K562 (cell line): ENCODE results near the gene BPIFB2. TPM values are rescaled to one million over a fixed set of nuclear protein-coding genes. Genes with fewer than 3 reads are reported as not detected.

ENCODE experiments used
- ATAC-seq: fragments of 200-7000 bp; cut with Tn5 transposase; 3 replicates; pipeline ENCODE4 v1.9.1; 2020; ENCODE audit warnings: moderate library complexity
- BruUV-seq: library from RNA; stranded (reverse); fragments of 400-500 nt; replicated peaks from 2 replicates; lab custom pipeline; 2021; lab: Mats Ljungman, UMichigan
- CTCF ChIA-PET: fragments of 300-600 bp; formaldehyde crosslinking; extraction: SDS; loops from one replicate; lab custom pipeline; 2021; ENCODE audit warnings: low intra/inter-chr PET ratio; lab: Yijun Ruan, JAX
- POLR2A ChIA-PET: fragments of 300-600, 350-650 bp; sonication (Branson Sonifier 250); formaldehyde crosslinking; extraction: SDS; loops from one replicate; lab custom pipeline; 2021; ENCODE audit warnings: antibody characterized with exemption, inconsistent platforms; lab: Yijun Ruan, JAX
- DNase-seq, 4 experiments: peaks; one replicate each; pipeline versions ENCODE4 v3.0.0 to v3.0.0-alpha.2; 2011 to 2018; ENCODE audit warnings: low spot score in 3 of 4, mixed read lengths in 3 of 4; ENCODE audit errors: extremely low read depth in 1 of 4
- FAIRE-seq: peaks from 2 replicates; lab custom pipeline; 2011; peaks lifted over from hg19 to GRCh38; lab: Jason Lieb, UNC
- H2AFZ ChIP-seq: 2 replicates; pipeline ENCODE4 v1.6.0; 2011; ENCODE audit warnings: low read depth, low read length, control low read depth, inconsistent platforms
- H3K27ac ChIP-seq: fragments of 200-600 bp; 3 replicates; pipeline ENCODE4 v1.8.0; 2011; ENCODE audit warnings: low read depth, mild to moderate bottlenecking, control low read depth, inconsistent platforms, low read length, moderate library complexity, mixed read lengths; ENCODE audit errors: extremely low read depth
- H3K27me3 ChIP-seq, 2 experiments: fragments of 300-600 bp in 1 of 2; 2 replicates in 1 of 2; 3 replicates in 1 of 2; pipeline versions ENCODE4 v1.6.0 to v1.8.0; 2011; ENCODE audit warnings: inconsistent platforms in 2 of 2, low read length in 2 of 2, mild to moderate bottlenecking in 1 of 2, mixed read lengths in 1 of 2, moderate library complexity in 1 of 2; ENCODE audit not compliant: control insufficient read depth in 2 of 2, insufficient read depth in 2 of 2
- H3K36me3 ChIP-seq: fragments of 300-600 bp; 3 replicates; pipeline ENCODE4 v1.8.0; 2011; ENCODE audit warnings: mild to moderate bottlenecking, low read length, inconsistent platforms; ENCODE audit not compliant: control insufficient read depth, insufficient read depth
- H3K4me1 ChIP-seq, 2 experiments: fragments of 200-600 bp in 1 of 2; replicated peaks in 1 of 2; 2 replicates in 1 of 2; 3 replicates in 1 of 2; pipeline versions ENCODE4 v1.5.1 to v1.8.0; 2011; ENCODE audit warnings: inconsistent platforms in 2 of 2, low read length in 2 of 2, mild to moderate bottlenecking in 1 of 2, mixed read lengths in 1 of 2, moderate library complexity in 1 of 2; ENCODE audit not compliant: control insufficient read depth in 2 of 2, insufficient read depth in 2 of 2
- H3K4me2 ChIP-seq: 2 replicates; pipeline ENCODE4 v1.6.1; 2011; ENCODE audit warnings: low read length, control low read depth, inconsistent platforms, mixed read lengths; ENCODE audit not compliant: insufficient read depth
- H3K4me3 ChIP-seq: fragments of 200-600 bp; sonication (generic), shearing (Covaris generic); 2 replicates; pipeline ENCODE4 v1.5.1; 2016; ENCODE audit warnings: control low read depth, inconsistent platforms
- H3K79me2 ChIP-seq: fragments of 200-600 bp; 3 replicates; pipeline ENCODE4 v1.8.0; 2011; ENCODE audit warnings: low read length, inconsistent platforms; ENCODE audit not compliant: control insufficient read depth, insufficient read depth
- H3K9ac ChIP-seq, 2 experiments: 2 replicates each; pipeline versions ENCODE4 v1.6.0 to v1.6.1; 2011; ENCODE audit warnings: low read depth in 2 of 2, low read length in 2 of 2, control low read depth in 1 of 2, inconsistent platforms in 1 of 2, mild to moderate bottlenecking in 1 of 2, mixed read lengths in 1 of 2; ENCODE audit not compliant: insufficient read depth in 1 of 2
- H3K9me1 ChIP-seq: one replicate; pipeline ENCODE4 v1.6.0; 2011; ENCODE audit warnings: inconsistent platforms, mild to moderate bottlenecking, low read length, moderate library complexity; ENCODE audit not compliant: control insufficient read depth, insufficient read depth
- H3K9me3 ChIP-seq: replicated peaks from 2 replicates; pipeline ENCODE4 v1.5.1; 2011; ENCODE audit warnings: low read depth, low read length, inconsistent platforms; ENCODE audit not compliant: control insufficient read depth, insufficient read depth
- H4K20me1 ChIP-seq: replicated peaks from 2 replicates; pipeline ENCODE4 v1.6.1; 2011; ENCODE audit warnings: low read length, inconsistent platforms, mixed read lengths; ENCODE audit not compliant: control insufficient read depth, insufficient read depth
- CBFA2T3 ChIP-seq: fragments of 450-650 bp; IDR thresholded peaks from 2 replicates; pipeline ENCODE4 v1.6.1; 2017
- FOXA3 ChIP-seq, 2 experiments: fragments of 450-650 bp in 1 of 2; sonication (generic) in 1 of 2; formaldehyde crosslinking; IDR thresholded peaks in 1 of 2; conservative IDR thresholded peaks in 1 of 2; 2 replicates each; pipeline versions ENCODE4 v1.4.0 to v1.8.0; 2020 to 2022; ENCODE audit warnings: mild to moderate bottlenecking in 2 of 2, missing genetic modification reagents in 1 of 2
- GATA2 ChIP-seq: sonication (generic); formaldehyde crosslinking; IDR thresholded peaks from 2 replicates; pipeline ENCODE4 v1.4.0; 2020; ENCODE audit warnings: mild to moderate bottlenecking, missing genetic modification reagents
- NFE2L1 ChIP-seq: fragments of 450-650 bp; IDR thresholded peaks from 2 replicates; pipeline ENCODE4 v1.6.1; 2016; ENCODE audit warnings: missing genetic modification characterization, low read depth, mild to moderate bottlenecking, missing compliant biosample characterization, moderate library complexity, borderline replicate concordance
- RCOR1 ChIP-seq, 2 experiments: IDR thresholded peaks; 2 replicates each; pipeline ENCODE4 v1.6.1; 2012; ENCODE audit warnings: low read depth in 2 of 2, low read length in 2 of 2, borderline replicate concordance in 1 of 2, improper control_type of control experiment in 1 of 2
- TEAD1 ChIP-seq, 2 experiments: fragments of 450-650 bp in 1 of 2; sonication (generic) in 1 of 2; formaldehyde crosslinking; IDR thresholded peaks; 2 replicates each; pipeline versions ENCODE4 v1.4.0 to v1.8.0; 2020 to 2022; ENCODE audit warnings: mild to moderate bottlenecking in 2 of 2, missing genetic modification reagents in 1 of 2
- ZNF324 ChIP-seq: fragments of 250-450 bp; sonication (Bioruptor Pico); IDR thresholded peaks from 2 replicates; pipeline ENCODE4 v1.4.0; 2020; ENCODE audit warnings: mild to moderate bottlenecking
- WGBS: fragments of 100-300 bp; shearing (Covaris generic); methylation state at CpG from one replicate; pipeline ENCODE4 v1.1.6; 2016; ENCODE audit warnings: low coverage, mixed read lengths; ENCODE audit not compliant: insufficient coverage; ENCODE audit errors: missing lambda C conversion rate; 5-methylcytosine and 5-hydroxymethylcytosine counted together
- in situ Hi-C: fragments of 300-500 bp; cut with MboI; formaldehyde crosslinking; loops from 4 replicates; pipeline ENCODE4 v1.15.0; 2018; ENCODE audit warnings: inconsistent platforms, mixed read lengths
- intact Hi-C: fragments of 100-400 bp; cut with micrococcal nuclease; formaldehyde crosslinking; loops from 2 replicates; pipeline ENCODE4 v1.14.2; 2022
- polyA plus RNA-seq, 8 experiments: library from polyadenylated mRNA; depleted of rRNA in 4 of 8; stranded (reverse) in 5 of 8; unstranded in 3 of 8; fragments of >200 nt; fragmentation: Nextera tagmentation in 2 of 8; fragmentation: Illumina TruSeq in 1 of 8; extraction: Ambion mirVana in 2 of 8; extraction: Trizol in 1 of 8; gene quantifications; 2 replicates each; pipeline versions ENCODE4 v1.2.1 to v1.2.3, GENCODE V29; 2011 to 2014; ENCODE audit warnings: inconsistent platforms in 1 of 8, missing spikeins in 1 of 8
- total RNA-seq, 7 experiments: library from RNA; depleted of rRNA in 6 of 7; stranded (reverse); fragments of >200 nt in 6 of 7; fragmentation: Illumina TruSeq in 2 of 7; extraction: Trizol in 2 of 7; gene quantifications; 2 replicates each; pipeline versions ENCODE4 v1.2.1 to v1.2.3, GENCODE V29; 2011 to 2021; ENCODE audit warnings: low replicate concordance in 1 of 7
- TF ChIP-seq, protein P1 (sequence below), 2 experiments: IDR thresholded peaks; 2 replicates each; pipeline ENCODE4 v1.6.1; 2012; ENCODE audit warnings: improper control_type of control experiment in 2 of 2, low read depth in 2 of 2, low read length in 2 of 2, borderline replicate concordance in 1 of 2
- TF ChIP-seq, protein P2 (sequence below): IDR thresholded peaks from 2 replicates; pipeline ENCODE4 v1.6.1; 2011; ENCODE audit warnings: borderline replicate concordance, low read depth, mild to moderate bottlenecking, moderate library complexity, low read length; ENCODE audit not compliant: insufficient read depth, poor library complexity, severe bottlenecking
- TF ChIP-seq, protein P3 (sequence below): sonication (generic); formaldehyde crosslinking; IDR thresholded peaks from 2 replicates; pipeline ENCODE4 v1.8.0; 2022; ENCODE audit warnings: missing genetic modification reagents, mild to moderate bottlenecking, moderate library complexity, borderline replicate concordance
- TF ChIP-seq, protein P4 (sequence below), 3 experiments: IDR thresholded peaks in 2 of 3; conservative IDR thresholded peaks in 1 of 3; 2 replicates each; pipeline ENCODE4 v1.5.1; 2011 to 2012; ENCODE audit warnings: low read length in 3 of 3, mild to moderate bottlenecking in 3 of 3, control low read depth in 2 of 3, improper control_type of control experiment in 1 of 3, inconsistent platforms in 1 of 3, low read depth in 1 of 3, mixed read lengths in 1 of 3, moderate library complexity in 1 of 3; ENCODE audit not compliant: insufficient read depth in 2 of 3

The BPIFB2 gene
- total and polyA plus RNA-seq, 9 of the 15 experiments (the other 6 are each of a cell fraction or from before 2014, with no cell fraction given), result not detected

DNA sequence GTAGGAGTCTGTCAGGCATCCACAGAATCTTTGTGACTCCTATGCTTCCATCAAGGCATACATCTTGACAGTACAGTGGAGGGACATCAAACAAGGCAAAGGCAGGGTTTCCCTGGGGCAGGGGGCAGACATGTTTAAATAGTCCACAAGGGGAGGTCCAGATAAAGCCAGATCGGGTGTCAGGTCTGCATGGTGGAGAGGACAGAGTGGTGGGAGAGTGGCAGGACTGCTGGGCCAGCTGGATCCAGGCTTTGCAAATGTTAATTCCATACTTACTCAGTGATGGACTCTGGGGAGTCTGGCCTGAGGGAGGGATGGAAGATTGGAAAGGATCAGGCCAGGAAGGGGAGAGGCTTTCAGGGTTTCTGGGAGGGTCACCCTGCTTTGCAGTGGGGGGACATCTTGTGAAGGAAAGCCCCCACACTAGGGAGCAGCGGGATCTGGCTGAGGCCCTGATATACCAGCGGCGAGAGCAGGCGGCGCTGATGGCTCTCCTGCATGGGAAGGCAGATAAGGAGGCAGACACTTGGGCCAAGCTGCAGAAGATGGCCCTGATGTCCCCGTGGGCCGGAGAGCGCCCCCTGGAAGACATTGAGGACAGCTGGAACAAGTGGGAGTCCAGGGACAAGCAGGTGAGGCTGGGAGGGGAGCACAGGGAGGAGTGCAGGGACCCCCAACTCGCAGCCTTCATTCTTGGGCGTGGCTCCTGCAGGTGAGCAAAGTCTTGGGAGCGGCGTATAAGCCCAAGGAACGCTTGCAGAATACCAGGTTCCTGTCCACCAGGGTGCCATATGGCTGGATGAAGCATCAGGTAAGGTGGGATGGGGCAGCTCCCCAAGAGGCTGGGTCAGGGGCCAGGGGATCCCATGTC is 47.9 kb upstream of the BPIFB2 start:
- FAIRE-seq (no peak), DNase-seq (peak; percentile 28 to 66 (median 46)), ATAC-seq (peak; percentile 95)
- H3K4me2 ChIP-seq, result no peak overlapping the region
- no peak overlapping the region for H3K27ac ChIP-seq
- no peaks in the 10 kb centered on the region for H3K9me1 ChIP-seq
- no TSS peak for BruUV-seq
- WGBS, result under 1% methylated on average over 13 of the region's 14 CpGs
- H4K20me1 ChIP-seq, result peaks cover 7% of the 10 kb centered on the region; the same call in 1 of the 2 replicates
- peaks cover 11 to 29% of the 10 kb centered on the region in 2 experiments; a peak in 4 of 5 replicates for H3K27me3 ChIP-seq
- H3K4me1 ChIP-seq, result peaks cover 0 to 7% of the 10 kb centered on the region in 2 experiments; a peak in 1 of 5 replicates
- H3K4me3 ChIP-seq, result no peak overlapping the region
- no peaks in the 10 kb centered on the region; the same call in 1 of the 2 replicates for H3K9me3 ChIP-seq
- no peak overlapping the region for H2AFZ ChIP-seq
- POLR2A ChIA-PET, result interaction anchor here (1.2 to 1.3 kb wide), 2 partner anchors 9 to 13 kb away, joined by 3 to 5 read pairs; no protein-coding TSS in a partner anchor
- intact Hi-C loops (loop anchor here (1.0 kb wide), 1 partner anchor 53 kb away; no protein-coding TSS in a partner anchor), in situ Hi-C loops (no loop called here)
- no peak overlapping the region for H3K9ac ChIP-seq
- no peaks in the 10 kb centered on the region for H3K79me2 ChIP-seq
- CTCF ChIA-PET, result no interaction called here
- H3K36me3 ChIP-seq, result no peaks in the 10 kb centered on the region
- TF ChIP-seq, protein P1, sequence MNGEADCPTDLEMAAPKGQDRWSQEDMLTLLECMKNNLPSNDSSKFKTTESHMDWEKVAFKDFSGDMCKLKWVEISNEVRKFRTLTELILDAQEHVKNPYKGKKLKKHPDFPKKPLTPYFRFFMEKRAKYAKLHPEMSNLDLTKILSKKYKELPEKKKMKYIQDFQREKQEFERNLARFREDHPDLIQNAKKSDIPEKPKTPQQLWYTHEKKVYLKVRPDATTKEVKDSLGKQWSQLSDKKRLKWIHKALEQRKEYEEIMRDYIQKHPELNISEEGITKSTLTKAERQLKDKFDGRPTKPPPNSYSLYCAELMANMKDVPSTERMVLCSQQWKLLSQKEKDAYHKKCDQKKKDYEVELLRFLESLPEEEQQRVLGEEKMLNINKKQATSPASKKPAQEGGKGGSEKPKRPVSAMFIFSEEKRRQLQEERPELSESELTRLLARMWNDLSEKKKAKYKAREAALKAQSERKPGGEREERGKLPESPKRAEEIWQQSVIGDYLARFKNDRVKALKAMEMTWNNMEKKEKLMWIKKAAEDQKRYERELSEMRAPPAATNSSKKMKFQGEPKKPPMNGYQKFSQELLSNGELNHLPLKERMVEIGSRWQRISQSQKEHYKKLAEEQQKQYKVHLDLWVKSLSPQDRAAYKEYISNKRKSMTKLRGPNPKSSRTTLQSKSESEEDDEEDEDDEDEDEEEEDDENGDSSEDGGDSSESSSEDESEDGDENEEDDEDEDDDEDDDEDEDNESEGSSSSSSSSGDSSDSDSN (IDR thresholded peaks at IDR 0.05; ENCODE audit: borderline replicate concordance in 1 of 2, low read depth in 2 of 2, low read length in 2 of 2), result 0 out of 4 replicates have a peak, but pooled peaks of 1 of the 2 experiments have one; percentile 58
- TF ChIP-seq NFE2L1 (tag), result no peak
- TF ChIP-seq, protein P2, sequence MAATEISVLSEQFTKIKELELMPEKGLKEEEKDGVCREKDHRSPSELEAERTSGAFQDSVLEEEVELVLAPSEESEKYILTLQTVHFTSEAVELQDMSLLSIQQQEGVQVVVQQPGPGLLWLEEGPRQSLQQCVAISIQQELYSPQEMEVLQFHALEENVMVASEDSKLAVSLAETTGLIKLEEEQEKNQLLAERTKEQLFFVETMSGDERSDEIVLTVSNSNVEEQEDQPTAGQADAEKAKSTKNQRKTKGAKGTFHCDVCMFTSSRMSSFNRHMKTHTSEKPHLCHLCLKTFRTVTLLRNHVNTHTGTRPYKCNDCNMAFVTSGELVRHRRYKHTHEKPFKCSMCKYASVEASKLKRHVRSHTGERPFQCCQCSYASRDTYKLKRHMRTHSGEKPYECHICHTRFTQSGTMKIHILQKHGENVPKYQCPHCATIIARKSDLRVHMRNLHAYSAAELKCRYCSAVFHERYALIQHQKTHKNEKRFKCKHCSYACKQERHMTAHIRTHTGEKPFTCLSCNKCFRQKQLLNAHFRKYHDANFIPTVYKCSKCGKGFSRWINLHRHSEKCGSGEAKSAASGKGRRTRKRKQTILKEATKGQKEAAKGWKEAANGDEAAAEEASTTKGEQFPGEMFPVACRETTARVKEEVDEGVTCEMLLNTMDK, result peak; percentile 21
- TF ChIP-seq RCOR1 (IDR thresholded peaks at IDR 0.05; ENCODE audit: borderline replicate concordance in 1 of 2, low read depth in 2 of 2, low read length in 2 of 2), result peak in 1 of 2 experiments; percentile 36; a peak in 1 of 4 replicates
- no peak for TF ChIP-seq ZNF324
- TF ChIP-seq, protein P3, sequence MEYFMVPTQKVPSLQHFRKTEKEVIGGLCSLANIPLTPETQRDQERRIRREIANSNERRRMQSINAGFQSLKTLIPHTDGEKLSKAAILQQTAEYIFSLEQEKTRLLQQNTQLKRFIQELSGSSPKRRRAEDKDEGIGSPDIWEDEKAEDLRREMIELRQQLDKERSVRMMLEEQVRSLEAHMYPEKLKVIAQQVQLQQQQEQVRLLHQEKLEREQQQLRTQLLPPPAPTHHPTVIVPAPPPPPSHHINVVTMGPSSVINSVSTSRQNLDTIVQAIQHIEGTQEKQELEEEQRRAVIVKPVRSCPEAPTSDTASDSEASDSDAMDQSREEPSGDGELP, result peak; percentile 58; the same call in 1 of the 2 replicates
- TF ChIP-seq CBFA2T3, result peak; percentile 42
- TF ChIP-seq GATA2 (CRISPR knock-in tag), result 0 out of 2 replicates have a peak, but pooled peaks have one; percentile 36
- TF ChIP-seq TEAD1 (CRISPR knock-in tag; IDR thresholded peaks at IDR 0.05), result no peak
- TF ChIP-seq FOXA3 (CRISPR knock-in tag; conservative IDR thresholded peaks at IDR 0.05 in 1 of 2, IDR thresholded peaks at IDR 0.05 in 1 of 2), result no peak
- TF ChIP-seq, protein P4, sequence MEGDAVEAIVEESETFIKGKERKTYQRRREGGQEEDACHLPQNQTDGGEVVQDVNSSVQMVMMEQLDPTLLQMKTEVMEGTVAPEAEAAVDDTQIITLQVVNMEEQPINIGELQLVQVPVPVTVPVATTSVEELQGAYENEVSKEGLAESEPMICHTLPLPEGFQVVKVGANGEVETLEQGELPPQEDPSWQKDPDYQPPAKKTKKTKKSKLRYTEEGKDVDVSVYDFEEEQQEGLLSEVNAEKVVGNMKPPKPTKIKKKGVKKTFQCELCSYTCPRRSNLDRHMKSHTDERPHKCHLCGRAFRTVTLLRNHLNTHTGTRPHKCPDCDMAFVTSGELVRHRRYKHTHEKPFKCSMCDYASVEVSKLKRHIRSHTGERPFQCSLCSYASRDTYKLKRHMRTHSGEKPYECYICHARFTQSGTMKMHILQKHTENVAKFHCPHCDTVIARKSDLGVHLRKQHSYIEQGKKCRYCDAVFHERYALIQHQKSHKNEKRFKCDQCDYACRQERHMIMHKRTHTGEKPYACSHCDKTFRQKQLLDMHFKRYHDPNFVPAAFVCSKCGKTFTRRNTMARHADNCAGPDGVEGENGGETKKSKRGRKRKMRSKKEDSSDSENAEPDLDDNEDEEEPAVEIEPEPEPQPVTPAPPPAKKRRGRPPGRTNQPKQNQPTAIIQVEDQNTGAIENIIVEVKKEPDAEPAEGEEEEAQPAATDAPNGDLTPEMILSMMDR (IDR thresholded peaks at IDR 0.05 in 2 of 3, conservative IDR thresholded peaks at IDR 0.05 in 1 of 3; ENCODE audit: insufficient read depth in 2 of 3, low read depth in 1 of 3, low read length in 3 of 3), result peak; percentile 68 to 79 (median 72)
